ENCODE results near the gene TALDO1.

The TALDO1 gene

GRCh38 chr11:788953-789940 is 42.0 kb downstream of the TALDO1 start:
- no peak for DNase-seq

- DNase-seq: no peak
Measured at GRCh38 chr11:789943-790342, 42.7 kb downstream of the TALDO1 start, which contains the start of gene CEND1. Gene CEND1, minus strand, starts transcription at chr11:790090. Its CDS starts 1,514 bp downstream, at chr11:788576.

DNA sequence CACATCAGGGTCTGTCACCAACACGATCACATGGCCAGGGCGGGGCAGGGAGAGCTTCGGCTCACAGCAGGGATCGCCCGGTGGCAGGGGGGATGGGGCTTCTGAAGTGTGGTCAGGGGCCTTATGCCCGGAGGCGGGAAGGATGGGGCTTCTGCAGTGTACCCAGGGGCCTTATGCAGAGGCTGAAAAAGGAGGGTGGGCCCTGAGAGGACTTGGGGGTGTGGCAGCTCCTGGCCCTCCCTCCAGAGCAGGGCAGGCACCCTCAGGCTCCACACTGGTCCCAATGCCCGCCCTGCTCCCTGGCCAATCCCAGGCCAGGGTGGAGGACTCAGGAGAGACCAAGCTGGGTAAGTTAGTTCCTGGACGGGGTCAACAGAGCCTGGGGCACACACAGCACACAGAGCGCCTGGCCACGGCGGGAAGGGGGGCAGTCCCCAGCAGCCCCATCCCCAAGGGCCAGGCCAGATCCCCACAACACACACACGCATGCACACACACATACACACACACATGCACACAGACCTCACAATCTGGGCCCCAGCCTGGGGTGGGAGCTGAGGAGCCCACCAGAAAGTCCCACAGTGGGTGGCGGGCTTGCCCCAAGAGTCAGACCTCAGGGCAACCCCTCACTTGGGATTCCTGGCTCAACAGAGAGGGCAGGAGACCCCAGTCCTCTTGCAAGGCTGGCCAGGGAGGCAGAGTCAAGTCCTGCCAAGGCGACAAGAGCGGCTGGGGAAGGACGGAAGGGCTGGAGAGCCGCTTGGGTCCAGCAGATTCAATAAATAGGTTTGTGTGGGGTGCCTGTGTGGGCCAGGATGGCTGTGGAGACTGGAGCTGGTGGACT is 43.7 kb downstream of the TALDO1 start:
- no peak for DNase-seq

DNA sequence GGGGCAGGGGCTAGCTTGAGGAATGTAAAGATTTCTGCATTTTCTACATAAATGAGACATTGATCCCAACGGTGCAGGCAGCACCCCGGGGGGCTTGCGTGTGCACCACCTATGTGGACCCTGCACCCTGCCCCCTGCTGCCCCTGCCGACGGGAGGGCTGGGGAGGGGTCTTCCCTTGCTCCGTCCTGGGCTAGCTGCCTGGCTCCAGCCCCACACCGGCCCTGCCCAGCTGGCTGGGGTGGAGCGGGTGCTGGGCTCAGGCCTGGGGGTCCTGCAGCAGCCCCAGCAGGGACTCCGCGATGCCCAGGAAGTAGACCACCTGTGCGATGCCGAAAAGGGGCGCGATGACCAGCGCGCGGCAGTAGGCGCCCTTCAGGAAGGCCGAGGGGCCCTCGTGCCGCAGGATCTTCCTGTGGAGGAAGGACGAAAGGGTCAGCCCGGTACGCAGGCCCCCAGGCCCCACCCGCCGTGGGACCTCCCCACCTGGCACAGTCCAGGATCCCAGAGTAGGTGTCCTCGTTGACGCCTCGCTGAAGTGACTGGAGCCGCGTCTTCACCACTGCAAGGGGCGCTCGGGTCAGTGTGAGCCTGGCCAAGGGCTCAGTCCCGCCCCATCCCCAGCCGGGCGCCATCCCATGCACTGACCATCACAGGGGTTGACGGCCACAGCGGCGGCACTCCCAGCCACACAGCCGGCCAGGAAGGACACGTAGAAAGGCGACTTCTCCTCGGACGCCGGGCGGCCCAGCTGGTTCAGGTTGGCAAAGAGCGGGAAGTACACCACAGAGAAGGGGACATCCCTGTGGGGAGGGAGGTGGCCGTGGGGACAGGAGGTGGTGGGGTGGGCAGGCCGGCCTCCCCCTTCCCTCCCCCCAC is 44.6 kb downstream of the TALDO1 start:
- DNase-seq: no peak

- DNase-seq: no peak
Measured at GRCh38 chr11:792535-792821, 45.2 kb downstream of the TALDO1 start.

- no peak for DNase-seq
Measured at GRCh38 chr11:792873-793272, 45.6 kb downstream of the TALDO1 start.

GRCh38 chr11:793556-793955 is 46.3 kb downstream of the TALDO1 start:
- peak; percentile 80 for DNase-seq

- DNase-seq: no peak
Measured at GRCh38 chr11:794013-794765, 46.9 kb downstream of the TALDO1 start.

DNA sequence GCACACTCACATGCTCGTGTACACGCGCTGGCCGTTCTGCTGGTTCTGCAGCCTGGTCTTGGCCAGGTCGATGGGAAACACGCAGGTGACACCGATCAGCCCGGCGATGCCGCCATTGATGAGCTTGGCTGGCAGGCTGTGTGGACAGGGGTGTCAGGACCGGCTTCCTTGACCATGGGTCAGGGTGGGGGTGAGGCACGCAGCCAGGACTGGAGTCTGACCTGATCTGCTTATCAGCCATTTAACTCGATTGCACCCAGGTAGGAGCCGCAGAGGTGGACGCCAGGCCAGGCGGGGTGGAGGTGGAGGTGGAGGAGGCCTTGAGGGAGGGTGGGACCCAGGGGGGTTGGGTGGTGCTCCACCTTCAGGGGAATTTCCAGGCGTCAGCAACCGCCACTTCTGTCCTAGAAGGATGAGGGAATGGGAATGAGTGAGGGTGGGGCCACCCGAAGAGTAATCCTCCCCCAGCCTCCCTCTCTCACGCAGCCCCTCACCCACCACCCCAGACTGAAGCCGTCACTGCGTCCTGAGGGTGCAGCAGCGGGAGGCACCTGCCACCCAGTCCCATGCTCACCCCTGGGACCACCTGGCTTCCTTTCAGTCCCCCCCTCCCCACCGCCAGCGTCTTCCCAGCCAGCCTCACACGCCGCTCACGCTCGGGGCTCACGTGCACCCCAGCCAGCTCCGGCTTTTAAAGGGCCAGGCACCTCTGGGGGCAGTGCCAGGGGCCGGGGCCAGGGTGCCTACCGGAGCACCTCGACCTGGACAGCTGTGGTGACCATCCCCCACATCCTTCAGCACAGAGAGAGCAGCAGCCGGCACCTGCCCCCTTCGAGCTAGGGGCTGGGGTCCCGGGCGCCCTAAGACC is 47.7 kb downstream of the TALDO1 start:
- DNase-seq: no peak

DNA sequence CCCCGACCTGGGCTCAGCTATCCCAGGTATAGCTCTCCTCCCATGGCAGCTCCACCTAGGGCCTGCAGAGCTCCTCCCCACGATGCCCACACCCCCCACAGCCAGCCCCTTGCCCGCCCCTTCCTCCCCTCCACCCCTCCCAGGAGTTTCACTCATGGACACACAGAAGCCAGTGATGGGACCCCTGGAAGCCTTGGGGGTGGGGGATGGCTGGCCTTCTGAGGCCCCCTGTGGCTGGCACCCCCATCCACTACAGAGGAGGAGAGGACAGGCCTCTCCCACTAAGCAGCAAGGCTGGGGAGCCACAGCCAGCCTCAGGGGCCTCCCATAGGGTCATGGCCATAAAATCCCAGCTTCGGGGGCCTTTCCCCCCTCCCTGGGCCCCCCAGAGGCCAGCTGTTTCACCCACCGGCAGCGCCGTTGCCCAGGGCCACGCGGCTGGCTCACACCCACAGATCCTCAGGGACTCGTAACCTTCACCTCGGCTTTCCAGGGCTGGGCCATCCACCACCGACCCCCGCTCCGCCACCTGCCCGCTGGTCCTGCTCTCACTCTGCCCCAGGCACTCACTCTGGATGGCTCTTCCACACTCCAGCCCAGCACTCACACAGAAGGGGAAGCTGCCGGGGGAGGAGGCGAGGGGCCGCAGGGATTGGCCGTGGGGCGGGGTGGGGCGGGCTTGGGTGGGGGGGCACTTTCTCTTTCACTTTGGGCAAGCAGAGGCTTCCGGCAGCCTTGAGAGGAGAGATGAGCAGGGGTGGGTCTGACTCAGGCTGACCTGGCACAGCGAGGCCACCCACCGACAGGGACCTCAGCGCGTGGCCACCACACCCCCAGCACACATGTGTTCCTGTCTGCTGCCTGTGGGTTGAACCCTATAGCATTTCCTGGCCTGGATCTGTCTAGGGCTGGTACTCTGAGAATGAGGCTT is 48.6 kb downstream of the TALDO1 start:
- no peak for DNase-seq

DNA sequence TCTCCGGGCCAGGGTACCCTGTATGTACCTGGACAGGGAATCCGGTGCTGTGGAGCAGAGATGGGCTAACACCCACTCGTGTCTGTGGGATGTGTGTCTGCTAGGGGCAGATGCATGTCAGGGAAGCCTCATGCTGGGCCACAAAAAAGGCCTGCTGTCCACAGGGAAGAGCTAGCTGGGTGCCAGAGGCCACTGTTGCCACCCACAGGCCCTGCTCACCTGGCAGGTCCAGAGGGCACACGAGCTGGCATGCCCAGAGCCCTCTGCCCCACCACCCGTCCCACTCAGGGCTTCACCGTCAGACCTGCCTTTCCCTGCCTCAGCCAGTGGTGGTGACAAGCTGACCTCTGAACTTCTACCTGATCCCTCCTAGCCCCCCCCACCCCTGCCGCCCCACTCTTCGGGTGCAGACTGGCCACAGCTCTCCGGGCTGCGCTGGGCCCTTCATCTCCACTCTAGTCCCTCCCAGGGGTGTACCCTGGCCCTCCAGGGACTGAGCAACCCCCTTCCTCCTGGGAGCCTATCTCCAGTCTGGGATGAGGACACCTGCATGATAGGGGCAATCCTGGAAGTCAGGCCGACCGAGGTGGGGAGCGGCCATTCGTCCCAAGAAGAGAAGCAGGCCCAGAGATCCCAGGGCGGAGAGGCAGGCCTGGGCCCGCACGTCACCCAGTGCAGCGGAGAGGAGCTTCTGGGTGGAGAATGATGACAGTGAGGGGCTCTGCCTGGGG is 49.5 kb downstream of the TALDO1 start:
- DNase-seq: no peak

- peak; percentile 69 for DNase-seq
Measured at GRCh38 chr11:797296-798092, 50.2 kb downstream of the TALDO1 start.

- DNase-seq: peak; percentile 51
Measured at GRCh38 chr11:798093-798713, 50.9 kb downstream of the TALDO1 start, which contains the start of gene SLC25A22. Gene SLC25A22, minus strand, starts transcription at chr11:798281. Its CDS starts 3,275 bp downstream, at chr11:795006.

DNA sequence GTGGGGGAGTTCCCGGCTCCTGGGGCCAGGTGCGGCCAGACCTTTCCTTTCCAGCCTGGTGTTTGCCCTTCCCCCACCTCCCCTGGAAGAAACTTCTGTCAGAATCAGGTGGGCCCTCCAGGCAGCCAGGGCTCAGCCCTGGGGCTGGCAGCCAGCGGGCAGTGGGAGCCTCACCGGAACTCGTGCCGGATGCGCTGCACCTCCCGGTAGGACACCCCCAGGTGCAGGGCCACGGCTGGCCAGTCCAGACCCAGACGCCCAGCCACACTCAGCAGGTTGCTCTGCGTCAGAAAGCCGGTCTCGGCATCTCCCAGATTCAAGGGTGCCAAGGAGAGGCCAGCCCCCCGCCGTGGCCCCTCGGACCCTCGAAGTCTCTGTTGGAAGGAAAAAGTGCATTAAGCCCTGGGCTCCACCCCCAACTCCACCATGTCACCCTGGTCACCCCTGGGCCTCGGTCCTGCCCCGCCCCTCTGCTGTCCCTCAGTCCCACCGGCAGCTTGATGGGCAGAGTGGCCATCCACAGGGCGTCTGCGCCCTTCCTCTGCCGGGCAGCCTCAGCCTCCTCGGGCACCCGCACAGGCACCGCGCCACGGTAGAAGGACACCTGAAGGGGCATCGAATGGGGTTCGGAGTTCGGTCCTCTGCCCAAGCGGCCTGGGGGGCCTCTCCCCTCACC is 52.5 kb downstream of the TALDO1 start:
- no peak for DNase-seq

- DNase-seq: no peak
Measured at GRCh38 chr11:800473-800872, 53.2 kb downstream of the TALDO1 start.

- no peak for DNase-seq
Measured at GRCh38 chr11:801097-801780, 54.0 kb downstream of the TALDO1 start.
